DND-41 (cell line): Measurements from ENCODE around the gene CTNNA3.

ENCODE experiments used
- ATAC-seq: fragments of 200-7000 bp; cut with Tn5 transposase; 3 replicates; pipeline ENCODE4 v1.9.1; 2021; ENCODE audit warnings: low read depth; ENCODE audit not compliant: insufficient read depth
- DNase-seq: peaks from one replicate; pipeline ENCODE4 v3.0.0-alpha.2; 2020
- H2AFZ ChIP-seq: 2 replicates; pipeline ENCODE4 v1.6.0; 2012; ENCODE audit warnings: low read depth, low read length
- H3K27ac ChIP-seq: 2 replicates; pipeline ENCODE4 v1.5.1; 2012; ENCODE audit warnings: low read length, inconsistent platforms
- H3K27me3 ChIP-seq: fragments of 200-600 bp; sonication (generic); 2 replicates; pipeline ENCODE4 v1.6.0; 2012; ENCODE audit warnings: low read length, mild to moderate bottlenecking, inconsistent platforms; ENCODE audit not compliant: insufficient read depth, poor library complexity
- H3K36me3 ChIP-seq: 2 replicates; pipeline ENCODE4 v1.5.1; 2012; ENCODE audit warnings: low read length, inconsistent platforms; ENCODE audit not compliant: insufficient read depth
- H3K4me1 ChIP-seq: 2 replicates; pipeline ENCODE4 v1.5.1; 2012; ENCODE audit warnings: mild to moderate bottlenecking, low read length; ENCODE audit not compliant: insufficient read depth
- H3K4me2 ChIP-seq: 2 replicates; pipeline ENCODE4 v1.6.0; 2012; ENCODE audit warnings: mild to moderate bottlenecking, moderate library complexity, low read length, inconsistent platforms; ENCODE audit not compliant: insufficient read depth
- H3K4me3 ChIP-seq, 2 experiments: fragments of 200-600 bp in 1 of 2; shearing (Covaris generic) in 1 of 2; 2 replicates each; pipeline ENCODE4 v1.5.1; 2012 to 2016; ENCODE audit warnings: inconsistent platforms in 2 of 2, low read length in 2 of 2, mild to moderate bottlenecking in 2 of 2, low read depth in 1 of 2, moderate library complexity in 1 of 2
- H3K79me2 ChIP-seq: 2 replicates; pipeline ENCODE4 v1.6.0; 2012; ENCODE audit warnings: low read length, inconsistent platforms; ENCODE audit not compliant: insufficient read depth
- H3K9ac ChIP-seq: 2 replicates; pipeline ENCODE4 v1.6.0; 2012; ENCODE audit warnings: low read depth, mild to moderate bottlenecking, inconsistent platforms, low read length, moderate library complexity
- H3K9me3 ChIP-seq: 2 replicates; pipeline ENCODE4 v1.5.1; 2012; ENCODE audit warnings: low read length, moderate library complexity, mild to moderate bottlenecking, inconsistent platforms; ENCODE audit not compliant: insufficient read depth, severe bottlenecking
- H4K20me1 ChIP-seq: 2 replicates; pipeline ENCODE4 v1.6.0; 2012; ENCODE audit warnings: low read length; ENCODE audit not compliant: insufficient read depth
- CTCF ChIP-seq: IDR thresholded peaks from 2 replicates; pipeline ENCODE4 v1.5.1; 2012; ENCODE audit warnings: borderline replicate concordance, low read length, moderate library complexity, mild to moderate bottlenecking; ENCODE audit not compliant: poor library complexity, severe bottlenecking; ENCODE audit errors: extremely low read depth
- EZH2 ChIP-seq: IDR thresholded peaks from 3 replicates; pipeline ENCODE4 v1.6.1; 2012; ENCODE audit warnings: borderline replicate concordance, low read depth, mild to moderate bottlenecking, moderate library complexity, low read length, inconsistent platforms; ENCODE audit not compliant: severe bottlenecking

Gene CTNNA3

GRCh38 chr10:66629996-66630395 lies 1066.0 kb downstream of the CTNNA3 start:
- no peaks in the 10 kb centered on the region for H3K4me1 ChIP-seq
- no peak overlapping the region for H3K4me2 ChIP-seq
- no peaks in the 10 kb centered on the region for H4K20me1 ChIP-seq
- no peaks in the 10 kb centered on the region for H3K36me3 ChIP-seq
- DNase-seq (no peak), ATAC-seq (no peak)
- H3K4me3 ChIP-seq = no peak overlapping the region
- no peak overlapping the region for H2AFZ ChIP-seq
- TF ChIP-seq EZH2 (no peak), CTCF (no peak)
- no peak overlapping the region for H3K9ac ChIP-seq
- no peak overlapping the region for H3K27ac ChIP-seq
- H3K27me3 ChIP-seq = no peaks in the 10 kb centered on the region
- H3K79me2 ChIP-seq = no peaks in the 10 kb centered on the region
- H3K9me3 ChIP-seq = no peaks in the 10 kb centered on the region

- Histone ChIP-seq H3K9me3 (no peaks in the 10 kb centered on the region), H3K36me3 (no peaks in the 10 kb centered on the region), H3K9ac (no peak overlapping the region), H3K4me3 (no peak overlapping the region), H2AFZ (no peak overlapping the region), H3K27me3 (no peaks in the 10 kb centered on the region), H3K4me2 (no peak overlapping the region), H3K79me2 (no peaks in the 10 kb centered on the region), H3K27ac (no peak overlapping the region), H4K20me1 (no peaks in the 10 kb centered on the region), H3K4me1 (no peaks in the 10 kb centered on the region)
- ATAC-seq (no peak), DNase-seq (no peak)
- TF ChIP-seq CTCF (no peak), EZH2 (no peak)
Observed at GRCh38 chr10:66627156-66627555, 1068.8 kb downstream of the CTNNA3 start.

GRCh38 chr10:66625709-66626590 lies 1070.0 kb downstream of the CTNNA3 start:
- H2AFZ ChIP-seq = no peak overlapping the region
- no peaks in the 10 kb centered on the region for H3K79me2 ChIP-seq
- H3K27me3 ChIP-seq = no peaks in the 10 kb centered on the region
- H3K27ac ChIP-seq = no peak overlapping the region
- H4K20me1 ChIP-seq = no peaks in the 10 kb centered on the region
- DNase-seq = no peak
- no peaks in the 10 kb centered on the region for H3K36me3 ChIP-seq
- H3K4me3 ChIP-seq = no peak overlapping the region
- no peak overlapping the region for H3K9ac ChIP-seq
- H3K9me3 ChIP-seq = no peaks in the 10 kb centered on the region
- H3K4me2 ChIP-seq = no peak overlapping the region
- no peaks in the 10 kb centered on the region for H3K4me1 ChIP-seq
- TF ChIP-seq CTCF = no peak
- no peak for TF ChIP-seq EZH2
- no peak for ATAC-seq
